H1 (cell line): ENCODE data around the gene TRAPPC2L.

Experiments
- BRCA1 ChIP-seq: IDR thresholded peaks from 2 replicates; pipeline ENCODE4 v1.6.1; 2012; ENCODE audit warnings: low read depth, low read length, improper control_type of control experiment
- CEBPB ChIP-seq: IDR thresholded peaks from 2 replicates; pipeline ENCODE4 v1.6.1; 2012; ENCODE audit warnings: low read depth, low read length
- CHD2 ChIP-seq: IDR thresholded peaks from 2 replicates; pipeline ENCODE4 v1.6.1; 2012; ENCODE audit warnings: low read length, improper control_type of control experiment
- CREB1 ChIP-seq: IDR thresholded peaks from 2 replicates; pipeline ENCODE4 v1.6.1; 2012; ENCODE audit warnings: inconsistent platforms
- CTCF ChIP-seq, 3 experiments: IDR thresholded peaks; 1 replicate in 2 of 3; 2 replicates in 1 of 3; pipeline versions ENCODE4 v1.5.1 to v1.6.1; 2011; ENCODE audit warnings: low read length in 3 of 3, mild to moderate bottlenecking in 3 of 3, inconsistent platforms in 2 of 3, low read depth in 1 of 3, moderate library complexity in 1 of 3; ENCODE audit not compliant: insufficient read depth in 1 of 3; ENCODE audit errors: control extremely low read depth in 1 of 3
- EZH2 ChIP-seq: fragments of 200-600 bp; sonication (generic); IDR thresholded peaks from 2 replicates; pipeline ENCODE4 v1.7.1; 2012; ENCODE audit warnings: low read depth, mild to moderate bottlenecking, moderate library complexity, low read length, inconsistent platforms; ENCODE audit not compliant: severe bottlenecking
- GABPA ChIP-seq: IDR thresholded peaks from 2 replicates; pipeline ENCODE4 v1.6.1; 2011; ENCODE audit warnings: mild to moderate bottlenecking, low read length, moderate library complexity, borderline replicate concordance; ENCODE audit not compliant: insufficient read depth
- MAFK ChIP-seq: IDR thresholded peaks from 2 replicates; pipeline ENCODE4 v1.6.1; 2012; ENCODE audit warnings: low read depth, mild to moderate bottlenecking, improper control_type of control experiment, low read length
- POLR2A ChIP-seq, 2 experiments: IDR thresholded peaks; 1 replicate in 1 of 2; 2 replicates in 1 of 2; pipeline ENCODE4 v1.6.1; 2011; ENCODE audit warnings: low read depth in 2 of 2, low read length in 2 of 2, mild to moderate bottlenecking in 2 of 2; ENCODE audit errors: control extremely low read depth in 1 of 2
- POLR2AphosphoS5 ChIP-seq: IDR thresholded peaks from 2 replicates; pipeline ENCODE4 v1.6.1; 2011; ENCODE audit warnings: low read depth, low read length
- TAF1 ChIP-seq: IDR thresholded peaks from 2 replicates; pipeline ENCODE4 v1.6.1; 2011; ENCODE audit warnings: mild to moderate bottlenecking, low read depth, low read length
- TBP ChIP-seq: IDR thresholded peaks from 2 replicates; pipeline ENCODE4 v1.6.1; 2011; ENCODE audit warnings: low read depth, low read length, improper control_type of control experiment
- ZNF274 ChIP-seq: IDR thresholded peaks from 2 replicates; pipeline ENCODE4 v1.7.0; 2012; ENCODE audit warnings: low read length, borderline replicate concordance; ENCODE audit errors: extremely low read depth
- TF ChIP-seq, protein P1 (sequence below): IDR thresholded peaks from 2 replicates; pipeline ENCODE4 v1.6.1; 2011; ENCODE audit warnings: low read length, improper control_type of control experiment

GRCh38 chr16:88815901-88816589 lies 40.9 kb upstream of the TRAPPC2L start:
- TF ChIP-seq TAF1, result no peak
- TF ChIP-seq POLR2A (IDR thresholded peaks at IDR 0.05; ENCODE audit: control extremely low read depth in 1 of 2, low read depth in 2 of 2, low read length in 2 of 2), result no peak
- no peak for TF ChIP-seq BRCA1
- TF ChIP-seq MAFK, result peak; percentile 31; the same call in 1 of the 2 replicates
- TF ChIP-seq, protein P1, sequence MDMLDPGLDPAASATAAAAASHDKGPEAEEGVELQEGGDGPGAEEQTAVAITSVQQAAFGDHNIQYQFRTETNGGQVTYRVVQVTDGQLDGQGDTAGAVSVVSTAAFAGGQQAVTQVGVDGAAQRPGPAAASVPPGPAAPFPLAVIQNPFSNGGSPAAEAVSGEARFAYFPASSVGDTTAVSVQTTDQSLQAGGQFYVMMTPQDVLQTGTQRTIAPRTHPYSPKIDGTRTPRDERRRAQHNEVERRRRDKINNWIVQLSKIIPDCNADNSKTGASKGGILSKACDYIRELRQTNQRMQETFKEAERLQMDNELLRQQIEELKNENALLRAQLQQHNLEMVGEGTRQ, result no peak
- TF ChIP-seq CTCF (IDR thresholded peaks at IDR 0.05; ENCODE audit: control extremely low read depth in 1 of 3, insufficient read depth in 1 of 3, low read depth in 1 of 3, low read length in 3 of 3), result peak in 2 of 3 experiments; percentile 85 to 92; a peak in 3 of 4 replicates
- peak; percentile 78; the same call in 1 of the 2 replicates for TF ChIP-seq GABPA
- TF ChIP-seq EZH2, result no peak
- TF ChIP-seq CHD2, result no peak
- TF ChIP-seq CEBPB, result no peak
- no peak for TF ChIP-seq CREB1
- TF ChIP-seq POLR2AphosphoS5, result no peak
- no peak for TF ChIP-seq TBP
- TF ChIP-seq ZNF274, result no peak
